IMR-90 (cell line): ENCODE results near the gene ANKEF1. TPM values are rescaled to one million over a fixed set of nuclear protein-coding genes. Genes with fewer than 3 reads are reported as not detected.

Source experiments
- ATAC-seq: fragments of 200-7000 bp; cut with Tn5 transposase; 2 replicates; pipeline ENCODE4 v1.9.1; 2020; ENCODE audit warnings: low read depth, mild to moderate bottlenecking, moderate library complexity
- Bru-seq: library from RNA; stranded (reverse); fragments of 400-500 nt; gene quantifications from one replicate; lab custom pipeline; 2021; lab: Mats Ljungman, UMichigan
- BruChase-seq, 2 experiments: library from RNA; stranded (reverse); fragments of 400-500 nt; gene quantifications; one replicate each; lab custom pipeline; 2021; lab: Mats Ljungman, UMichigan
- BruUV-seq: library from RNA; stranded (reverse); fragments of 400-500 nt; replicated peaks from 2 replicates; lab custom pipeline; 2021; lab: Mats Ljungman, UMichigan
- CTCF ChIA-PET: fragments of 300-600 bp; formaldehyde crosslinking; extraction: SDS; loops from one replicate; lab custom pipeline; 2021; ENCODE audit warnings: antibody characterized with exemption; lab: Yijun Ruan, JAX
- POLR2A ChIA-PET: fragments of 300-600 bp; sonication (Branson Sonifier 250); formaldehyde crosslinking; loops from one replicate; lab custom pipeline; 2022; ENCODE audit warnings: antibody characterized with exemption; ENCODE audit not compliant: unreplicated experiment; lab: Charles Lee
- DNase-seq: peaks from one replicate; pipeline ENCODE4 v3.0.0; 2013
- H2AFZ ChIP-seq: replicated peaks from 2 replicates; pipeline ENCODE3; 2013; ENCODE audit warnings: low read length, mild to moderate bottlenecking; ENCODE audit not compliant: poor library complexity
- H2AK5ac ChIP-seq: 2 replicates; pipeline ENCODE4 v1.6.1; 2013; ENCODE audit warnings: low read depth, low read length, inconsistent platforms
- H2AK9ac ChIP-seq: replicated peaks from 2 replicates; pipeline ENCODE3; 2013; ENCODE audit warnings: mild to moderate bottlenecking, low read depth, low read length, moderate library complexity; ENCODE audit not compliant: poor library complexity
- H2BK120ac ChIP-seq: 2 replicates; pipeline ENCODE4 v1.6.1; 2013; ENCODE audit warnings: low read depth, low read length, inconsistent platforms
- H2BK15ac ChIP-seq: 3 replicates; pipeline ENCODE4 v1.6.1; 2013; ENCODE audit warnings: low read depth, low read length, inconsistent platforms
- H2BK20ac ChIP-seq: 2 replicates; pipeline ENCODE4 v1.6.1; 2013; ENCODE audit warnings: low read depth, mild to moderate bottlenecking, inconsistent platforms, low read length, moderate library complexity
- H2BK5ac ChIP-seq: 2 replicates; pipeline ENCODE4 v1.6.1; 2013; ENCODE audit warnings: mild to moderate bottlenecking, low read depth, low read length, inconsistent platforms; ENCODE audit not compliant: poor library complexity, severe bottlenecking
- H3K14ac ChIP-seq: replicated peaks from 2 replicates; pipeline ENCODE4 v1.6.1; 2013; ENCODE audit warnings: low read depth, low read length, inconsistent platforms
- H3K18ac ChIP-seq: 2 replicates; pipeline ENCODE4 v1.6.1; 2013; ENCODE audit warnings: low read depth, low read length, control low read depth
- H3K23ac ChIP-seq: 2 replicates; pipeline ENCODE4 v1.6.1; 2013; ENCODE audit warnings: low read depth, low read length, inconsistent platforms
- H3K27ac ChIP-seq: 2 replicates; pipeline ENCODE4 v1.5.1; 2013; ENCODE audit warnings: mild to moderate bottlenecking, control low read depth, low read length; ENCODE audit not compliant: insufficient read depth
- H3K27me3 ChIP-seq: 2 replicates; pipeline ENCODE4 v1.6.1; 2013; ENCODE audit warnings: low read length; ENCODE audit not compliant: control insufficient read depth, insufficient read depth
- H3K36me3 ChIP-seq: 2 replicates; pipeline ENCODE4 v1.6.1; 2013; ENCODE audit warnings: low read length, mixed read lengths; ENCODE audit not compliant: control insufficient read depth, insufficient read depth
- H3K4ac ChIP-seq: 2 replicates; pipeline ENCODE4 v1.6.1; 2013; ENCODE audit warnings: low read depth, low read length, inconsistent platforms
- H3K4me1 ChIP-seq: 2 replicates; pipeline ENCODE4 v1.6.1; 2013; ENCODE audit warnings: low read length, mixed read lengths; ENCODE audit not compliant: control insufficient read depth, insufficient read depth
- H3K4me2 ChIP-seq: 2 replicates; pipeline ENCODE4 v1.6.1; 2013; ENCODE audit warnings: low read depth, mild to moderate bottlenecking, control low read depth, low read length, moderate library complexity
- H3K4me3 ChIP-seq: 2 replicates; pipeline ENCODE4 v1.5.1; 2013; ENCODE audit warnings: low read depth, mild to moderate bottlenecking, control low read depth, low read length, moderate library complexity; ENCODE audit not compliant: insufficient read depth
- H3K56ac ChIP-seq: 2 replicates; pipeline ENCODE4 v1.6.1; 2013; ENCODE audit warnings: low read length, inconsistent platforms; ENCODE audit not compliant: insufficient read depth; ENCODE audit errors: extremely low read depth
- H3K79me1 ChIP-seq, 2 experiments: 2 replicates each; pipeline ENCODE4 v1.6.1; 2013; ENCODE audit warnings: low read length in 2 of 2, inconsistent platforms in 1 of 2, low read depth in 1 of 2
- H3K9ac ChIP-seq: 2 replicates; pipeline ENCODE4 v1.6.1; 2013; ENCODE audit warnings: low read depth, low read length, control low read depth
- H3K9me1 ChIP-seq: 2 replicates; pipeline ENCODE4 v1.6.1; 2013; ENCODE audit warnings: low read length, inconsistent platforms; ENCODE audit not compliant: insufficient read depth
- H3K9me3 ChIP-seq: 2 replicates; pipeline ENCODE4 v1.6.1; 2013; ENCODE audit warnings: low read length; ENCODE audit not compliant: control insufficient read depth, insufficient read depth
- H4K20me1 ChIP-seq: 2 replicates; pipeline ENCODE4 v1.6.1; 2013; ENCODE audit warnings: low read length, inconsistent platforms; ENCODE audit not compliant: insufficient read depth
- H4K5ac ChIP-seq: 2 replicates; pipeline ENCODE4 v1.6.1; 2013; ENCODE audit warnings: mild to moderate bottlenecking, low read depth, low read length, control low read depth
- H4K8ac ChIP-seq, 2 experiments: 2 replicates each; pipeline ENCODE4 v1.6.1; 2013; ENCODE audit warnings: low read depth in 2 of 2, low read length in 2 of 2, control low read depth in 1 of 2, inconsistent platforms in 1 of 2
- H4K91ac ChIP-seq: 2 replicates; pipeline ENCODE4 v1.6.1; 2013; ENCODE audit warnings: low read depth, low read length, inconsistent platforms; ENCODE audit not compliant: insufficient read depth
- CEBPB ChIP-seq: IDR thresholded peaks from 2 replicates; pipeline ENCODE4 v1.6.1; 2012; ENCODE audit warnings: low read depth, low read length, improper control_type of control experiment
- CHD1 ChIP-seq: IDR thresholded peaks from 2 replicates; pipeline ENCODE4 v1.6.1; 2012; ENCODE audit warnings: low read depth, low read length, improper control_type of control experiment
- MAZ ChIP-seq: IDR thresholded peaks from 2 replicates; pipeline ENCODE4 v1.6.1; 2012; ENCODE audit warnings: low read depth, mild to moderate bottlenecking, low read length, improper control_type of control experiment, moderate library complexity, borderline replicate concordance
- RFX5 ChIP-seq: IDR thresholded peaks from 2 replicates; pipeline ENCODE4 v1.8.0; 2012; ENCODE audit warnings: low read depth, mild to moderate bottlenecking, low read length, moderate library complexity
- WGBS, 2 experiments: methylation state at CpG; one replicate each; pipeline versions ENCODE4 v1.1.5 to v1.1.7; 2013; ENCODE audit warnings: missing lambda C conversion rate in 2 of 2; ENCODE audit not compliant: insufficient read length in 1 of 2; ENCODE audit errors: extremely low coverage in 2 of 2; 5-methylcytosine and 5-hydroxymethylcytosine counted together
- dilution Hi-C: fragments of 300-500 bp; cut with HindIII; formaldehyde crosslinking; loops from one replicate; pipeline ENCODE4 v1.14.3; 2018; ENCODE audit warnings: low sequenced_read_pairs; ENCODE audit not compliant: unreplicated experiment
- in situ Hi-C: fragments of 300-500 bp; cut with MboI; formaldehyde crosslinking; loops from 3 replicates; pipeline ENCODE4 v1.14.3; 2019; ENCODE audit warnings: low sequenced_read_pairs, inconsistent platforms, mixed read lengths
- intact Hi-C: fragments of 100-400 bp; cut with micrococcal nuclease; formaldehyde crosslinking; loops from 2 replicates; pipeline ENCODE4 v1.10.0; 2022
- long read RNA-seq: library from polyadenylated mRNA; unstranded; transcript quantifications from one replicate; pipeline ENCODE4 v2.0.0, GENCODE V29; 2021; ENCODE audit not compliant: unreplicated experiment
- polyA plus RNA-seq, 3 experiments: library from polyadenylated mRNA; depleted of rRNA; stranded (reverse); fragments of >200 nt; gene quantifications; 2 replicates each; pipeline ENCODE4 v1.2.3, GENCODE V29; 2012; ENCODE audit warnings: low replicate concordance in 1 of 3
- total RNA-seq: library from RNA; depleted of rRNA; stranded (reverse); fragments of >200 nt; gene quantifications from 2 replicates; pipeline ENCODE4 v1.2.3, GENCODE V29; 2012; rRNA removed

ANKEF1 gene
- 0.54 and 0.56 TPM in 2 replicates for total RNA-seq
- polyA plus RNA-seq (2012; rRNA removed) = 0.20 and 0.31 TPM in 2 replicates
- polyA plus RNA-seq (2012; cell fraction: cytosol; rRNA removed) = 0.05 and 0.08 TPM in 2 replicates
- polyA plus RNA-seq (2012; cell fraction: nucleus; rRNA removed; ENCODE audit: low replicate concordance) = 0.03 and 0.19 TPM in 2 replicates
- Bru-seq, nascent RNA = percentile 28 among the genes with signal in this experiment
- percentile 30 among the genes with signal in this experiment for BruChase-seq, experiment 1, labeled RNA remaining after a 6-hour chase
- percentile 27 among the genes with signal in this experiment for BruChase-seq, experiment 2, labeled RNA remaining after a 2-hour chase
- long read RNA-seq, partial matches to known transcripts = 1 of 1 reads
- long read RNA-seq, other reads (novel, unspliced or antisense) = 0 of 1 reads

DNA sequence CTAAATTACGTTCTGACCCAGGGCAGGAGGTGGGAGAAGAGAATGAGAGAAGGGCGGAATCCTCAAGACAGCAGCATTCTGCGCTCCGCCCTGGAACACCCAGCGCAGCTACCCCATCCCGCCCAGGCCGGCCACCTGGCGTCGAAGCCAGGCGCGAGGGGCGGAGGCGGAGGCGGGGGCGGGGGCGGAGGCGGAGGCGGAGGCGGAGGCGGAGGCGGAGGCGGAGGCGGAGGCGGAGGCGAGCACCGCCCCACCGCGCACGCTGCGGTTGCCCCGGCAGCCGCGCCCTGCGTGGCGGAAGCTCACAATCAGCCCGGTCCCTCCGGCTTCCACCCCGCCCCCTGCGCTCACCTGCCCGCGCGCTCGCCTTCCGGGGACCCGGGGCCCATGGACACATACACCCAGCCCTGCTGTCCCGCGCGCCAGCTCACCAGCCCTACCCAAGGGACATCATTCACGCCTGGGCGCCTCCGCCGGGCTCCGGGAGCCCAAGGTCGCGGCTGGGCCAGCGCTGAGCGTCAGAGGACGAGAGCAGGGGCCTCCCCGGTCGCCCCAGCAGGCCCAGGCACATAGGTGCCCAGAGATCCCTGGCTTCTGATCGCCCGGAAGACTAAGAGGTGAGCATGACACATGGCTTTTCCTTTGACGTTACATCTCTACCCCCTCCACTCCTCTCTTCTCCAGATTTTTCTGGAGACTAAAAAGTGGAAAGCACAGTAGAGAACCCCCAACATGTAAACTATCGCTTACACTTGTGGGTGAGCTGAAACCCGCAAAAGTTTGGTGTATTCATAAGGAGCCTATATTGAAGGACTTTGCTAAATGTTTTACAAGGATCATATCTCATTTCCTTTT lies at the start of gene ANKEF1:
Gene ANKEF1, plus strand, starts transcription at position 271 of the 855 bp plus-strand sequence. CDS start 3,315 bp downstream, outside the sequence.
- no peaks in the 10 kb centered on the region for H4K20me1 ChIP-seq
- peak within 1 kb of the TSS; percentile 89 for H3K4me2 ChIP-seq
- intact Hi-C loops (no loop called here), dilution Hi-C loops (no loop called here), in situ Hi-C loops (no loop called here)
- CTCF ChIA-PET = no interaction called here
- H3K79me1 ChIP-seq = no peaks in the 10 kb centered on the region
- H2BK15ac ChIP-seq = no peak within 1 kb of the TSS
- peak within 1 kb of the TSS; percentile 74 for H3K4me3 ChIP-seq
- H3K23ac ChIP-seq = no peak within 1 kb of the TSS
- WGBS, 2 experiments = 6% methylated on average over 6 of the region's 65 CpGs; no CpG with 5 or more reads in 1 of the 2 experiments
- POLR2A ChIA-PET = interaction anchor here (0.6 kb wide), 1 partner anchor 30 kb away, joined by 4 read pairs; no protein-coding TSS in a partner anchor
- H3K4ac ChIP-seq = peak within 1 kb of the TSS; percentile 12; the same call in 1 of the 2 replicates
- H4K91ac ChIP-seq = peak within 1 kb of the TSS; percentile 47; the same call in 1 of the 2 replicates
- no peaks in the 10 kb centered on the region for H3K36me3 ChIP-seq
- BruUV-seq = no TSS peak
- peak within 1 kb of the TSS; percentile 47 to 72; a peak in 1 of 4 replicates for H4K8ac ChIP-seq
- no peak within 1 kb of the TSS for H2BK5ac ChIP-seq
- H3K27me3 ChIP-seq = no peaks in the 10 kb centered on the region; the same call in 1 of the 2 replicates
- peak; percentile 29; the same call in 1 of the 2 replicates for TF ChIP-seq MAZ
- no peak for TF ChIP-seq CHD1
- no peak for TF ChIP-seq RFX5
- TF ChIP-seq CEBPB = no peak
- no peaks in the 10 kb centered on the region for H3K9me1 ChIP-seq
- H3K4me1 ChIP-seq = 0 out of 2 replicates have a peak, but pooled peaks cover under 1% of the 10 kb centered on the region
- ATAC-seq (peak; percentile 100), DNase-seq (peak; percentile 2)
- peak within 1 kb of the TSS; percentile 96 for H2AFZ ChIP-seq
- H2BK20ac ChIP-seq = no peak within 1 kb of the TSS
- no peak within 1 kb of the TSS for H3K18ac ChIP-seq
- H4K5ac ChIP-seq = no peak within 1 kb of the TSS
- peak within 1 kb of the TSS; percentile 60 for H3K9ac ChIP-seq
- peak within 1 kb of the TSS; percentile 28; the same call in 1 of the 2 replicates for H3K27ac ChIP-seq
- peak within 1 kb of the TSS; percentile 74 for H2AK9ac ChIP-seq
- peak within 1 kb of the TSS; percentile 54 for H3K14ac ChIP-seq
- H3K56ac ChIP-seq = no peak within 1 kb of the TSS
- H3K9me3 ChIP-seq = no peaks in the 10 kb centered on the region
- H2BK120ac ChIP-seq = peak within 1 kb of the TSS; percentile 32; the same call in 1 of the 2 replicates
- no peak within 1 kb of the TSS for H2AK5ac ChIP-seq
